HG02885 (cell line): ENCODE data around the gene OVOL2.

Experiments used
- ATAC-seq: cut with Tn5 transposase; IDR thresholded peaks from one replicate; pipeline ENCODE4 v1.9.1; 2021; ENCODE audit warnings: mild to moderate bottlenecking; ENCODE audit not compliant: unreplicated experiment, poor library complexity

Gene OVOL2

DNA sequence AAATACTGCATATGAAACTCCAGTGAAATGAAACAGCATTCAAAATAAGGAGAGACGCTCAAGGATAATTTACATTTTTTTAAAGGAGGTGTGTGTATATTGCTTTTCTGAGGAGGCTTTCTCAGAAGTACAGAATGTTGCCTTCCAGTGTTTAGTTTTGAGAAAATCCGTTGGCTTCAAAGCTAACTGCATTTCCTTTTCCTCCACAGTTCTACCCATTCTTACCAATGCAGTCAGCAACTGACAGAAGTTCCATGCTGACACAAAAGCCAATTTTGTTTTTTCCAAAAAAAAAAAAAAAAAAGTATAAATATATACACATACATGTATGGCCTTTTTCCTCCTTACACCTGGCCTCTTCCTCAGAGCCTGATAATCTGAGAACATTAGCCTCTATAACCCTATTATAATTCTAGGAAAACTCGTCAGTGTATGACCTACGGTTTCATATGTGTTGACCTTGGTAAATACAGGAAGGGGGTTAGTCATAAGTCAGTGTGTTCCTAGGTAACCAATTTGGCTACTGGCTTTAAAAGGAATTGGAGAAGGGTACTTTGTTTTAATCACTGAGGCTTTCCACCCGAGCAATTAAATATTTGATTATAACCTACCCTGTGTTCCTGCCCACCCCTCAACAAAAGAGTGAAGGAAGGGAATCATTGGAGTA lies 64.7 kb downstream of the OVOL2 start:
- no peak for ATAC-seq

DNA sequence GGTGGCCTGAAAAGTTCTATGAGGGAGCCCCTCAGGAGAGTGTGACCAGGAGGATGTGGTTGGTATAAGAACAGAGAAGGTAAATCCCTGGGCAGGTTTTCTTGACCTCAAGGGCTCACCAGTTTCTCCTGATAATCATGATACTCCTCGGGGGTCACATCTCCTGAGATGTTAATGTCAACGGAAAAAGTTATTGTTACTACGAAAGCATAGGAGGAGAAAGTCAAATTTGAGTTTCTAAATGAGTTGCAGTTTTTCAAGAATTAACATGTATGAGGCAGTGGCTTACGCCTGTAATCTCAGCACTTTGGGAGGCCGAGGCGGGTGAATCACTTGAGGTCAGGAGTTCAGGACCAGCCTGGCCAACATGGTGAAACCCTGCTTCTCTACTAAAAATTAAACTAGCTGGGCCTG lies 65.5 kb downstream of the OVOL2 start:
- ATAC-seq = peak; percentile 72

DNA sequence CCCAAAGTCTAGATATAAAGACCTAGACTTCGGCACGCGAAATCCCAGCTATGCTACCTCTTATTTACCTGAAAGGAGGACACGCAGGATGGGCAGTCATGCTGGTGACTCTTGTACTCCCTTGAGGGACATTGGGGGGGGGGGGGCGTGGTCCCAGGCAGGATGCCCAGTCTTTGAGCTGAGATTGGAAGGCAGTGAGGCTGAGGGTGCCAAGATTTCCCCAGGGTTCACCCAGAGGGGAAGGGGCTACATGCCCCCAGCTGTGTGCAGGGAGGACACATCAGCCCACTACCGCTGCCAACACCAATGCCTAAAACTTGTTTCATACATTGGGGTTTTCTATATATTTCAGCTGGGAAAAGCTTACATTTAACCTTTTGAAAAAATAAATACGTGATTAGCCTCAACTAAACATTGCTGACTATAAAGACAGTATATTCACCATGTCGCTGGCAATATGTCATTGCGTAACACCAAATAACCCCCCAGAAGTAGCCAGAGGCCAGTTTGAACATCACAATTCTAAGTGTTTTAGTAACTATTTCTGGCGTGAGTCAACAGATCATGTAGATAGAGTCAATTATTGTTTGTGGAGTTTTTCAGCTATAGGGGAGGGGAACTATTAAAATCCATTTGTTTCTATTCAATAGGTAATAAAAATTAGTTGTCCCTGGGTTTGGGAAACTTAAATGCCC lies 67.3 kb downstream of the OVOL2 start:
- ATAC-seq = no peak

- no peak for ATAC-seq
These were observed 69.7 kb downstream of the OVOL2 start for GRCh38 chr20:17987988-17988387.

DNA sequence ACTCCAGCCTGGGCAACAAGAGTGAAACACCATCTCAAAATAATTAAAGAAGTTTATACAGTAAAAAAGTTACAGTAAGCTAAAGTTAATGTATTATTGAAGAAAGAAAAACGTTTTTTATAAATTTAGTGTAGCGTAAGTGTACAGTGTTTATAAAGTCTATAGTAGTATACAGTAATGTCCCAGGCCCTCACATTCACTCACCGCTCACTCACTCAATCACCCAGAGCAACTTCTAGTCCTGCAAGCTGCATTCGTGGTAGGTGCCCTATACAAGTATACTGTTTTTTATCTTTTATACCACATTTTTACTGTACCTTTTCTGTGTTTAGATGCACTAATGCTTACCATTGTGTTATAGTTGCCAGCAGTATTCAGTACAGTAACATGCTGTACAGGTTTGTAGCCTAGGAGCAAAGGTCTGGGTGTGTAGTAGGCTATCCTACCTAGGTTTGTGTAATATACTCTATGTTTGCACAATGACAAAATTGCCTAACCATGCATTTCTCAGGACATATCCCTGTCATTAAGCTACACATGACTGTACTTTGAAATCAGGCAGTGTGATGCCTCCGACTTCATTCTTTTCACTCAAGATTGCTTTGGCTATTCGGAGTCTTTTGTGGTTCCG lies 72.2 kb downstream of the OVOL2 start:
- no peak for ATAC-seq

- ATAC-seq = no peak
These were observed 81.4 kb downstream of the OVOL2 start for GRCh38 chr20:17976305-17976704.
